Measurements from ENCODE around the gene R3HDM2.

R3HDM2 gene

DNA sequence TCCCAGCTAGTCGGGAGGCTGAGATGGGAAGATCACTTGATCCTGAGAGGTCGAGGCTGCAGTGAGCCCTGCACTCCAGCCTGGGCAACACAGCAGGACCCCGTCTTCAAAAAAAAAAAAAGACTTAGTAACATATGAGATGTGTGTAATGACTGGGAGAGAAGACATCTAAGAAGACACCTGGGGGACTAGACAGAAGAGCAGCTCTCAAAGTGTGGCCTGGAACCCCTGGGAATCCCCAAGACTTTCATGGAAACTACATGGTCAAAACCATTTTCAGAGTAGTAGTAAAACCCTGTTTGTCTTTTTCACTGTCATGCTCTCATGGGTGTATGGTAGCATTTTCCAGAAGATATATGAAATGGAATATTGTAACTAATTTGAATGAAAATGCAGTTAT, 45.3 kb downstream of the R3HDM2 start:
- Histone ChIP-seq H3K27me3 (ENCODE audit: control insufficient read depth in 5 of 5, insufficient read depth in 4 of 5, low read length in 5 of 5) (no peaks in the 10 kb centered on the region), H3K27ac (ENCODE audit: low read depth, low read length) (no peak overlapping the region), H3K36me3 (ENCODE audit: control insufficient read depth in 5 of 5, insufficient read depth in 5 of 5, low read length in 5 of 5) (peaks cover 0 to 10% (median 2%) of the 10 kb centered on the region in 5 donors), H3K4me3 (ENCODE audit: low read depth in 1 of 5, low read length in 5 of 5) (no peak overlapping the region), H3K4me1 (ENCODE audit: control insufficient read depth in 5 of 5, insufficient read depth in 5 of 5, low read length in 5 of 5) (no peaks in the 10 kb centered on the region), H3K9me3 (ENCODE audit: control insufficient read depth in 5 of 5, low read length in 5 of 5) (no peaks in the 10 kb centered on the region), H3K9ac (ENCODE audit: low read length in 5 of 5) (no peak overlapping the region)

DNA sequence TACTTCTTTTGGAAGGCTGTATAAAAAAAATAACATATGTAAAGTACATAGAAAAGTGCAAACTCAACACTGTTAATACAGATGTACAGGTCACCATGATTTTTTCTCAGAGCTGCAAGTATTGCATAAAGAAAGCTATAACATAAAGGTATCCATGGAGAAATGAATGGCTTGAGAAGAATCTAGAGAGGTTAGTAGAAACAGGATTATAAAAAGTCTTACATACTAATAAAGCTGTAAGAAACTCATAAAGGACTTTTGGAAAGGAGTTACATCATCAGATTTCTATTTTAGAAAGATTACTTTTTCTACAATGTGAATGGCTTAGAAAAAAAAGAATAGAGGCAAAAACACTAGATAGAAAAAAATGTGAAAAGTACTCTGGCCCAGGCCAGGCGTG, 46.4 kb downstream of the R3HDM2 start:
- no peak overlapping the region for H3K27ac ChIP-seq (ENCODE audit: low read depth, low read length)

DNA sequence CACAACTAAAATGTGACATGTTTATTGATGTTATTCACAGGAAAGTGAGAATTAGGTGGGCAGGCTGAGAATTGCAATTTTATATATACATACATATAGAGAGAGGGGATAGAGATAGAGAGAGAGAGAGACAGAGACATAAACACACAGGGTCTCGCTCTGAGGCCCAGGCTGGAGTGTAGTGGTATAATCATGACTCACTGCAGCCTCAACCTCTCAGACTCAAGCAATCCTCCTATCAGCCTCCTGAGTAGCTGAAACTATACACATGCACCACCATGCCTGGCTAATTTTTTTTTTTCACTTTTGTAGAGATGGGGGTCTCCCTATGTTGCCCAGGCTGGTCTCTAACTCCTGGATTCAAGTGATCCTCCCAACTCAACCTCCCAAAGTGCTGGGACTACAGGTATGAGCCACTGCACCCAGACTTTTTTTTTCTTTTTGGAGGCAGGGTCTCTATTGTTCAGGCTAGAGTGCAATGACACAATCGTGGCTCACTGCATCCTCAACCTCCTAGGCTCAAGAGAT, 49.1 kb downstream of the R3HDM2 start:
- Histone ChIP-seq H3K27ac (ENCODE audit: low read depth, low read length) (no peak overlapping the region), H3K9me3 (ENCODE audit: control insufficient read depth in 5 of 5, low read length in 5 of 5) (no peaks in the 10 kb centered on the region), H3K36me3 (ENCODE audit: control insufficient read depth in 5 of 5, insufficient read depth in 5 of 5, low read length in 5 of 5) (peaks cover 0 to 7% (median 2%) of the 10 kb centered on the region in 5 donors), H3K4me3 (ENCODE audit: low read depth in 1 of 5, low read length in 5 of 5) (no peak overlapping the region), H3K27me3 (ENCODE audit: control insufficient read depth in 5 of 5, insufficient read depth in 4 of 5, low read length in 5 of 5) (no peaks in the 10 kb centered on the region), H3K4me1 (ENCODE audit: control insufficient read depth in 5 of 5, insufficient read depth in 5 of 5, low read length in 5 of 5) (no peaks in the 10 kb centered on the region), H3K9ac (ENCODE audit: low read length in 5 of 5) (no peak overlapping the region)

More for the DNA sequence above, 46.4 kb downstream of the R3HDM2 start:
- Histone ChIP-seq H3K4me1 (ENCODE audit: control insufficient read depth in 5 of 5, insufficient read depth in 5 of 5, low read length in 5 of 5) (no peaks in the 10 kb centered on the region), H3K36me3 (ENCODE audit: control insufficient read depth in 5 of 5, insufficient read depth in 5 of 5, low read length in 5 of 5) (peaks cover 0 to 4% (median 0%) of the 10 kb centered on the region in 5 donors), H3K9ac (ENCODE audit: low read length in 5 of 5) (no peak overlapping the region), H3K9me3 (ENCODE audit: control insufficient read depth in 5 of 5, low read length in 5 of 5) (no peaks in the 10 kb centered on the region), H3K4me3 (ENCODE audit: low read depth in 1 of 5, low read length in 5 of 5) (no peak overlapping the region), H3K27me3 (ENCODE audit: control insufficient read depth in 5 of 5, insufficient read depth in 4 of 5, low read length in 5 of 5) (no peaks in the 10 kb centered on the region)

DNA sequence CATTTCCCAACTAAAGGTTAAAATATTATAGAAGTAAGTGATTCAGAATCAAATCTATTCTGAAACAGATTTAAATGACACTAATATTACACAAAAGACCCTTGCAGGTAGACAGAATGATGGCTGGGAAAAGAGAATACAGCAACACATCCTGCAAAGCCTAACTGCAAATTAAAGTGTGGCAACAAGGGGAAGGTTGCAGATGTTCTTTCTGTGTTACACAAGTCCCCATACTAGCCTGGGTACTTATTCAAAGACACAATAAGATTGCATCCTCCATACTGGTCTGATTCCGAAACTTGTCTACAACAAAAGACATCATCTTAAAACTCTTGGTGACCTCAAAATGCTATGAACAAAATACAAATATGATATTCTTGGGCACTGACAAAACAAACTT, 50.5 kb downstream of the R3HDM2 start:
- Histone ChIP-seq H3K9me3 (ENCODE audit: control insufficient read depth in 5 of 5, low read length in 5 of 5) (no peaks in the 10 kb centered on the region), H3K9ac (ENCODE audit: low read length in 5 of 5) (no peak overlapping the region), H3K27ac (ENCODE audit: low read depth, low read length) (no peak overlapping the region), H3K4me1 (ENCODE audit: control insufficient read depth in 5 of 5, insufficient read depth in 5 of 5, low read length in 5 of 5) (no peaks in the 10 kb centered on the region), H3K36me3 (ENCODE audit: control insufficient read depth in 5 of 5, insufficient read depth in 5 of 5, low read length in 5 of 5) (peaks cover 0 to 10% (median 2%) of the 10 kb centered on the region in 5 donors), H3K4me3 (ENCODE audit: low read depth in 1 of 5, low read length in 5 of 5) (no peak overlapping the region), H3K27me3 (ENCODE audit: control insufficient read depth in 5 of 5, insufficient read depth in 4 of 5, low read length in 5 of 5) (no peaks in the 10 kb centered on the region)

DNA sequence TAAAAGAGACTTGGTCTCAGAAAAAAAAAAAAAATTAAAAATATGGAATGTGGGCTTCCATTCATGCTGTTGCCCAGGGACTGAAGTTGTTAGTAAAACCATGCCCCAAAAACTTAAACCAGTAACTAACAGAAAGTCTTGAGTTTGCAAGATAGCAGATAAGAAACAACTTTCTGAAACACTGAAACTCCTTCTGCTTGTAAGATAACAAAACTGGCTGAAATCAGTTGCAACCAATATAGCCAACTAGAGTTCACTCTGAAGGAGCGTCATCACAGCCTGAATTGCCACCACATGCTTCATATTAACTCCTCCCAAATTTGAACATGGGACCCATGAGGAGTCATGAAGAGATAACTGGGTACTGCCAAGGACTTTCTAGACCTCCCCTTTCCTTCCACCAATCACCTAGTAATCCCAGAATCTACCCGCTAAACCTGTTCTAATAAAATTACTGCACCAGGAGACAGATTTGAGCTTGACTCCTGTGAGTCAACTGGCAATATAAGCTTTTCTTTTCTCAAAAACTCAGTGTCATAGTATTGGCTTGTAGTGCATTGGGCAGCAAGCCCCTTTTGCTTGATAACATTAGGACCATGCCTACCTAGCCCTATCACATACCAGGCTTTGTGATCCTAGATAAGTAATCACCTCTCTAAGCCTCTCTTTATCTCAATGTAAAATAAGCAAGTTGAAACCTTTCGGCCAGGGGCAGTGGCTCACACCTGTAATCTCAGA, 53.6 kb downstream of the R3HDM2 start:
- Histone ChIP-seq H3K27ac (ENCODE audit: low read depth, low read length) (no peak overlapping the region), H3K9me3 (ENCODE audit: control insufficient read depth in 5 of 5, low read length in 5 of 5) (no peaks in the 10 kb centered on the region), H3K27me3 (ENCODE audit: control insufficient read depth in 5 of 5, insufficient read depth in 4 of 5, low read length in 5 of 5) (no peaks in the 10 kb centered on the region), H3K36me3 (ENCODE audit: control insufficient read depth in 5 of 5, insufficient read depth in 5 of 5, low read length in 5 of 5) (peaks cover 0 to 10% (median 2%) of the 10 kb centered on the region in 5 donors), H3K4me3 (ENCODE audit: low read depth in 1 of 5, low read length in 5 of 5) (no peak overlapping the region), H3K4me1 (ENCODE audit: control insufficient read depth in 5 of 5, insufficient read depth in 5 of 5, low read length in 5 of 5) (no peaks in the 10 kb centered on the region), H3K9ac (ENCODE audit: low read length in 5 of 5) (no peak overlapping the region)

DNA sequence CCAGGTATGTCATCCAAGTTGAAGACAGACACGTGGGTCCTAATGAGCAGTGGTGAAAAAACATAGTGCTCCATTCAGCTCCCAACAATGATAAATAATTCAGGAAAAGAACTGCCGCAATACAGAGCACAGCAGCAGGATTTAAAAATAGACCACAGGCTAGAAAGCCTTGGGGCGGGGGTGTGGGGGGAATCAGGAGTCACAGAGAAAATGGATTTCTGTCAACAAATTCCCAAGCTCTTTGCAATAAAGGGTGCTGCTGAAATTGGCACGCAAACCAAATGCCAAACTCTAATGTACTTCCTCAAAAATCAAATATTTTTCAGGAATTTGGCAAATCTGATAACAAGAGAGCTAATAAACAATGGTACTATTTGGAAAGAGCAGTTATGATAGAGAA, 58.6 kb downstream of the R3HDM2 start:
- H3K4me3 ChIP-seq (ENCODE audit: low read depth in 1 of 5, low read length in 5 of 5): no peak overlapping the region
- no peaks in the 10 kb centered on the region for H3K9me3 ChIP-seq (ENCODE audit: control insufficient read depth in 5 of 5, low read length in 5 of 5)
- H3K27ac ChIP-seq (ENCODE audit: low read depth, low read length): no peak overlapping the region

DNA sequence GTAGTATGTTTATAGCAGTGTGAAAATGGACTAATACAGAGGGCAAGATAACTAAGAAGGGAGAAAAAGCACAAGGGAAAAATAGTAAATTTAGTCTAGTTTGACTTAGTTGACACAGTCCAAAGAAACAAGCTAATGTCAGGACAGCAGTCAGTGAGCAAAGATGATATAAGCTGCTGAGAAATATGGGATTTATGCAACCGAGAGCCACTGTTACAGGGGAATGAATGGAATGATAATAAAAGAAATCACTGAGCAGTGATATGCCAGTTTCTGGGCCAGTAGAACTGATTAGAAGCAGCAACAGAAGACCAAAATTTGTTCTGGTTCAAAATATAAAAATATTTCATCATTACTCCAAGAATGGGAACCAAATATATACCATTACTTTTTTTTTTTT, 60.1 kb downstream of the R3HDM2 start:
- Histone ChIP-seq H3K27me3 (ENCODE audit: control insufficient read depth in 5 of 5, insufficient read depth in 4 of 5, low read length in 5 of 5) (no peaks in the 10 kb centered on the region), H3K27ac (ENCODE audit: low read depth, low read length) (no peak overlapping the region), H3K9me3 (ENCODE audit: control insufficient read depth in 5 of 5, low read length in 5 of 5) (peaks cover 0 to 8% (median 0%) of the 10 kb centered on the region in 5 donors), H3K4me3 (ENCODE audit: low read depth in 1 of 5, low read length in 5 of 5) (no peak overlapping the region), H3K9ac (ENCODE audit: low read length in 5 of 5) (no peak overlapping the region), H3K4me1 (ENCODE audit: control insufficient read depth in 5 of 5, insufficient read depth in 5 of 5, low read length in 5 of 5) (peaks cover 0 to 3% (median 0%) of the 10 kb centered on the region in 5 donors), H3K36me3 (ENCODE audit: control insufficient read depth in 5 of 5, insufficient read depth in 5 of 5, low read length in 5 of 5) (peaks cover 0 to 3% (median 0%) of the 10 kb centered on the region in 5 donors)

More for the DNA sequence above, 58.6 kb downstream of the R3HDM2 start:
- H3K27me3 ChIP-seq (ENCODE audit: control insufficient read depth in 5 of 5, insufficient read depth in 4 of 5, low read length in 5 of 5): no peaks in the 10 kb centered on the region
- H3K4me1 ChIP-seq (ENCODE audit: control insufficient read depth in 5 of 5, insufficient read depth in 5 of 5, low read length in 5 of 5): peaks cover 0 to 3% (median 0%) of the 10 kb centered on the region in 5 donors
- peaks cover 0 to 4% (median 0%) of the 10 kb centered on the region in 5 donors for H3K36me3 ChIP-seq (ENCODE audit: control insufficient read depth in 5 of 5, insufficient read depth in 5 of 5, low read length in 5 of 5)
- no peak overlapping the region for H3K9ac ChIP-seq (ENCODE audit: low read length in 5 of 5)

DNA sequence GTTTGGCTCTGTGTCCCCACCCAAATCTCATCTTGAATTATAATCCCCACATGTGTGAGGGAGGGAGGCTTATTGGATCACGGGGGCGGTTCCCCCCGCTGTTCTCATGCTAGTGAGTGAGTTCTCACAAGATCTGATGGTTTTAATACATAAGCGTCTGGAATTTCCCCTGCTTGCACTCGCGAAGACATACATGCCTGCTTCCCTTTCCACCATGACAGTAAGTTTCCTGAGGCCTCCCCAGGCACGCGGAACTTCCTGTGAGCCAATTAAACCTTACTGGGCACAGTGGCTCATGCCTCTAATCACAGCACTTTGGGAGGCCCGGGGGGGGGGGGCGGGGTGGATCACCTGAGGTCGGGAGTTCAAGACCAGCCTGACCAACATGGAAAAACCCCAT, 60.8 kb downstream of the R3HDM2 start:
- Histone ChIP-seq H3K36me3 (ENCODE audit: control insufficient read depth in 5 of 5, insufficient read depth in 5 of 5, low read length in 5 of 5) (peaks cover 0 to 3% (median 0%) of the 10 kb centered on the region in 5 donors), H3K9me3 (ENCODE audit: control insufficient read depth in 5 of 5, low read length in 5 of 5) (peaks cover 0 to 8% (median 0%) of the 10 kb centered on the region in 5 donors), H3K4me3 (ENCODE audit: low read depth in 1 of 5, low read length in 5 of 5) (no peak overlapping the region), H3K27me3 (ENCODE audit: control insufficient read depth in 5 of 5, insufficient read depth in 4 of 5, low read length in 5 of 5) (no peaks in the 10 kb centered on the region), H3K27ac (ENCODE audit: low read depth, low read length) (no peak overlapping the region), H3K4me1 (ENCODE audit: control insufficient read depth in 5 of 5, insufficient read depth in 5 of 5, low read length in 5 of 5) (peaks cover 0 to 3% (median 0%) of the 10 kb centered on the region in 5 donors), H3K9ac (ENCODE audit: low read length in 5 of 5) (no peak overlapping the region)

DNA sequence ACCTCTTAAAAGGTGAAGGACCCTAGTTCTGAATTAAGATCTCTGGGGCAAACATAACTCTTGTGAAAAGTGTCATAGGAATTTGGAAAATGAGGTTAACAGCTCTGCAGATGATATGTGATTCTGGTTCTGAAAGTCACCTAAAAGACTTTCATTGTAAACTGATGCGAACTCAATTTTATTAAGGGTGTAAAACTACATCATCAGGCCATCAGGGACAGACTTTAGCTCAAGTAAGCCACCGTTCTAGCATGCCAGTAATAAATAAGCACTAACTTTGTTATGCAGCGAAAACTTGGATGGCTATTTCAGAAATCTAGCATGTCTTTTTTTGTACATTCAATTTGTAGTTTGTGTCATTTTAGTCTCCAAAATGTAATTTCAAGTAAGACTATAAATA, 61.6 kb downstream of the R3HDM2 start:
- no peak overlapping the region for H3K4me3 ChIP-seq (ENCODE audit: low read depth in 1 of 5, low read length in 5 of 5)
- H3K27ac ChIP-seq (ENCODE audit: low read depth, low read length): no peak overlapping the region
- H3K9ac ChIP-seq (ENCODE audit: low read length in 5 of 5): no peak overlapping the region
- H3K9me3 ChIP-seq (ENCODE audit: control insufficient read depth in 5 of 5, low read length in 5 of 5): peaks cover 0 to 8% (median 0%) of the 10 kb centered on the region in 5 donors
- no peaks in the 10 kb centered on the region for H3K27me3 ChIP-seq (ENCODE audit: control insufficient read depth in 5 of 5, insufficient read depth in 4 of 5, low read length in 5 of 5)
- H3K36me3 ChIP-seq (ENCODE audit: control insufficient read depth in 5 of 5, insufficient read depth in 5 of 5, low read length in 5 of 5): peaks cover 0 to 3% (median 0%) of the 10 kb centered on the region in 5 donors
- H3K4me1 ChIP-seq (ENCODE audit: control insufficient read depth in 5 of 5, insufficient read depth in 5 of 5, low read length in 5 of 5): peaks cover 0 to 3% (median 0%) of the 10 kb centered on the region in 5 donors

DNA sequence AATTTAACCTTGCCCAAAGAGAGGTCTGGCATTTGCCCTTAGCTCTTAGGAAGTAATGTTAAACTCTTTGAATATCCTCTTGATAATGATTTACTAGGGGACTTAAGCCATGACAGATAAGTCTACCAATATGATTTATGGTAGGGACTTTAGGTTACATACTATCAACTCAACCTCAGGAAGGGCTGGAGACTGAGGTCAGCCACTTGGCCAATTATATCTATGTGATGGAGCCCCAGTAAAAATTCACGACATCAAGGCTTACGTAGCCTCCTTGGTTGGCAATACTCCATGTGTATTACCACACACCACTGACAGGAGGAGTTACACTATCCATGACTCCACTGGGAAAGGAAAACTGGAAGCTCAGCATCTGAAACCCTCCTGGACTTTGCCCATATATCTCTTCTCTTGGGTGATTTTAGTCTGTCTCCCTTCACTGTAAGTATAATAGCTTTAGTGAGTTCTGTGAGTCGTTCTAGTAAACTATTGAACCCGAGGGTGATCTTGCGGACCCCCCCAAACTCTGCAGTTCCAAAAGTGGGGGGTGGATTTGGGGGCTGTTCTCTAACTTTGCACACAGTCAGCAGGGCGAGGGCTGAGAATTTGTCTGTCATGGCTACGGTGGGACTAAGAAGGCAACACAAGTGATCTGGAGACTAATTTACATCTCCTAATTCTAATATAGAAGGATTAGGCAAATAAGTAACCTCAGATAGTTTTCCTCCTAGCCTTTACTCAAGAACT, 62.3 kb downstream of the R3HDM2 start:
- Histone ChIP-seq H3K4me3 (ENCODE audit: low read depth in 1 of 5, low read length in 5 of 5) (no peak overlapping the region), H3K36me3 (ENCODE audit: control insufficient read depth in 5 of 5, insufficient read depth in 5 of 5, low read length in 5 of 5) (peaks cover 0 to 3% (median 0%) of the 10 kb centered on the region in 5 donors), H3K27me3 (ENCODE audit: control insufficient read depth in 5 of 5, insufficient read depth in 4 of 5, low read length in 5 of 5) (no peaks in the 10 kb centered on the region), H3K9me3 (ENCODE audit: control insufficient read depth in 5 of 5, low read length in 5 of 5) (peaks cover 0 to 8% (median 0%) of the 10 kb centered on the region in 5 donors), H3K9ac (ENCODE audit: low read length in 5 of 5) (no peak overlapping the region), H3K4me1 (ENCODE audit: control insufficient read depth in 5 of 5, insufficient read depth in 5 of 5, low read length in 5 of 5) (peaks cover 0 to 3% (median 0%) of the 10 kb centered on the region in 5 donors), H3K27ac (ENCODE audit: low read depth, low read length) (no peak overlapping the region)

Measured in subcutaneous abdominal adipose tissue (tissue), 5 donors.